Upper lobe of left lung (tissue), 4 donors: ENCODE results near the gene MTREX.

Source experiments
- CTCF ChIP-seq, 6 experiments: fragments of 450-650 bp in 4 of 6; fragments of 200-600 bp in 2 of 6; sonication (generic) in 2 of 6; IDR thresholded peaks; one replicate each; pipeline ENCODE4 v1.5.1; 2016 to 2019; ENCODE audit warnings: antibody characterized with exemption in 6 of 6
- POLR2A ChIP-seq, 4 donors: fragments of 450-650 bp; IDR thresholded peaks; one replicate each; pipeline ENCODE4 v1.5.1; 2016 to 2017; ENCODE audit warnings: antibody characterized with exemption in 4 of 4, mild to moderate bottlenecking in 2 of 4
- POLR2AphosphoS5 ChIP-seq, 2 donors: sonication (generic); formaldehyde crosslinking; IDR thresholded peaks; one replicate each; pipeline ENCODE4 v1.5.1; 2017; ENCODE audit warnings: antibody characterized with exemption in 2 of 2

- TF ChIP-seq CTCF (IDR thresholded peaks at IDR 0.05) (no peak), POLR2A (IDR thresholded peaks at IDR 0.05) (no peak), POLR2AphosphoS5 (IDR thresholded peaks at IDR 0.05) (no peak)
These were observed 129.7 kb downstream of the MTREX start for GRCh38 chr5:55437452-55437851.
